ENCODE data around the gene ZBTB7C.

DNA sequence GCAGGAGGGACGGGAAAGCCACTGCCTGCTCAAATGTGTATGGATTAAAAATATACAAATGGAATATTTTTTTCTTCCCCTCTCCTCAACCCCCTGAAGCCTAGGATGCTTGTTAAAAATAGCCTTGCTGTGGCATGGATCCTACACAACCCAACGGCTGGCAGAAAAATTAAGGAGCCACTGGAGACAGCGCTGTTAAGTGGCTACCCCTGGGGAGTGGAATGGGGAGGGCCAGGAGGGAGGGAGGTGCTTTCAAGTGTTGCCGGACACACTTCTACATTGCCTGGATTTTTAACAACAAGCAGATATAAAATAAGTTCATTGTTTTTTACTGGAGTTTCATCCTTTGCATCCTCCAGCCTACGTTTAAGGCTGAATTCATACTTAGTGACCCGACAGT lies 66.6 kb downstream of the ZBTB7C start:
- TF ChIP-seq, protein P1, sequence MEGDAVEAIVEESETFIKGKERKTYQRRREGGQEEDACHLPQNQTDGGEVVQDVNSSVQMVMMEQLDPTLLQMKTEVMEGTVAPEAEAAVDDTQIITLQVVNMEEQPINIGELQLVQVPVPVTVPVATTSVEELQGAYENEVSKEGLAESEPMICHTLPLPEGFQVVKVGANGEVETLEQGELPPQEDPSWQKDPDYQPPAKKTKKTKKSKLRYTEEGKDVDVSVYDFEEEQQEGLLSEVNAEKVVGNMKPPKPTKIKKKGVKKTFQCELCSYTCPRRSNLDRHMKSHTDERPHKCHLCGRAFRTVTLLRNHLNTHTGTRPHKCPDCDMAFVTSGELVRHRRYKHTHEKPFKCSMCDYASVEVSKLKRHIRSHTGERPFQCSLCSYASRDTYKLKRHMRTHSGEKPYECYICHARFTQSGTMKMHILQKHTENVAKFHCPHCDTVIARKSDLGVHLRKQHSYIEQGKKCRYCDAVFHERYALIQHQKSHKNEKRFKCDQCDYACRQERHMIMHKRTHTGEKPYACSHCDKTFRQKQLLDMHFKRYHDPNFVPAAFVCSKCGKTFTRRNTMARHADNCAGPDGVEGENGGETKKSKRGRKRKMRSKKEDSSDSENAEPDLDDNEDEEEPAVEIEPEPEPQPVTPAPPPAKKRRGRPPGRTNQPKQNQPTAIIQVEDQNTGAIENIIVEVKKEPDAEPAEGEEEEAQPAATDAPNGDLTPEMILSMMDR (IDR thresholded peaks at IDR 0.05), result no peak
- TF ChIP-seq POLR2A (IDR thresholded peaks at IDR 0.05), result no peak

Data from body of pancreas (tissue), 4 donors.